HepG2 (cell line): ENCODE data around the gene SPATA25. TPM values are rescaled to one million over a fixed set of nuclear protein-coding genes. Genes with fewer than 3 reads are reported as not detected.
A peak's percentile ranks its signal among the peaks of the same experiment; 100 is the strongest.

ENCODE experiments used
- BRD4 ChIP-seq: sonication (generic); formaldehyde crosslinking; IDR thresholded peaks from 2 replicates; pipeline ENCODE4 v1.4.0; 2020; ENCODE audit warnings: missing genetic modification reagents
- JUND ChIP-seq: sonication (generic); formaldehyde crosslinking; IDR thresholded peaks from 2 replicates; pipeline ENCODE4 v1.8.0; 2022; ENCODE audit warnings: mild to moderate bottlenecking, missing genetic modification reagents
- POGZ ChIP-seq: sonication (generic); formaldehyde crosslinking; IDR thresholded peaks from 2 replicates; pipeline ENCODE4 v1.4.0; 2020; ENCODE audit warnings: mild to moderate bottlenecking, missing genetic modification reagents
- RBM39 ChIP-seq: fragments of 200-400 bp; formaldehyde crosslinking; IDR thresholded peaks from one replicate; pipeline ENCODE4 v1.6.1; 2018; ENCODE audit warnings: antibody characterized with exemption, mild to moderate bottlenecking, low read depth, low read length; ENCODE audit not compliant: poor library complexity, severe bottlenecking
- TAF1 ChIP-seq: sonication (generic); formaldehyde crosslinking; IDR thresholded peaks from 2 replicates; pipeline ENCODE4 v1.4.0; 2020; ENCODE audit warnings: missing genetic modification reagents
- TP53 ChIP-seq: sonication (generic); formaldehyde crosslinking; conservative IDR thresholded peaks from 2 replicates; pipeline ENCODE4 v1.4.0; 2020; ENCODE audit warnings: missing genetic modification reagents
- ZFYVE20 ChIP-seq: sonication (generic); formaldehyde crosslinking; IDR thresholded peaks from 2 replicates; pipeline ENCODE4 v1.8.0; 2023; ENCODE audit warnings: low read depth, mild to moderate bottlenecking, moderate library complexity, missing genetic modification reagents, borderline replicate concordance
- ZMYM3 ChIP-seq: sonication (generic); formaldehyde crosslinking; IDR thresholded peaks from 2 replicates; pipeline ENCODE4 v1.5.1; 2020; ENCODE audit warnings: mild to moderate bottlenecking, missing genetic modification reagents
- ZNF180 ChIP-seq: sonication (generic); formaldehyde crosslinking; IDR thresholded peaks from 2 replicates; pipeline ENCODE4 v1.4.0; 2020; ENCODE audit warnings: low read depth, missing genetic modification reagents, borderline replicate concordance
- ZNF232 ChIP-seq: sonication (generic); formaldehyde crosslinking; IDR thresholded peaks from 2 replicates; pipeline ENCODE4 v1.4.0; 2020; ENCODE audit warnings: missing genetic modification reagents, borderline replicate concordance
- ZNF24 ChIP-seq: fragments of 450-650 bp; IDR thresholded peaks from 2 replicates; pipeline ENCODE4 v1.6.1; 2017; ENCODE audit warnings: antibody characterized with exemption, mild to moderate bottlenecking
- ZNF281 ChIP-seq: sonication (generic); formaldehyde crosslinking; IDR thresholded peaks from 2 replicates; pipeline ENCODE4 v1.4.0; 2020; ENCODE audit warnings: missing genetic modification reagents, borderline replicate concordance
- ZNF543 ChIP-seq: sonication (generic); formaldehyde crosslinking; IDR thresholded peaks from 2 replicates; pipeline ENCODE4 v1.4.0; 2020; ENCODE audit warnings: mild to moderate bottlenecking, missing genetic modification reagents
- polyA plus RNA-seq, 8 experiments: library from polyadenylated mRNA; depleted of rRNA in 3 of 8; stranded (reverse) in 7 of 8; unstranded in 1 of 8; fragments of >200 nt; fragmentation: Illumina TruSeq in 4 of 8; extraction: Trizol in 4 of 8; gene quantifications; 2 replicates each; pipeline versions ENCODE4 v1.2.1 to v1.2.3, GENCODE V29; 2011 to 2016; ENCODE audit warnings: low read depth in 4 of 8, missing spikeins in 1 of 8, mixed read lengths in 1 of 8; ENCODE audit not compliant: insufficient read depth in 1 of 8
- total RNA-seq, 5 experiments: library from RNA; depleted of rRNA; stranded (reverse); fragments of >200 nt; fragmentation: Illumina TruSeq; extraction: Trizol; gene quantifications; 2 replicates each; pipeline ENCODE4 v1.2.3, GENCODE V29; 2016; ENCODE audit warnings: low read depth in 1 of 5
- TF ChIP-seq, protein P1 (sequence below): sonication (generic); formaldehyde crosslinking; IDR thresholded peaks from 2 replicates; pipeline ENCODE4 v1.8.1; 2023; ENCODE audit warnings: mild to moderate bottlenecking, missing genetic modification reagents
- TF ChIP-seq, protein P2 (sequence below): sonication (generic); formaldehyde crosslinking; IDR thresholded peaks from 2 replicates; pipeline ENCODE4 v1.5.1; 2020; ENCODE audit warnings: missing genetic modification reagents, mild to moderate bottlenecking, borderline replicate concordance
- TF ChIP-seq, protein P3 (sequence below): conservative IDR thresholded peaks from 2 replicates; pipeline ENCODE4 v1.6.1; 2018; ENCODE audit warnings: missing genetic modification reagents
- TF ChIP-seq, protein P4 (sequence below): sonication (generic); formaldehyde crosslinking; IDR thresholded peaks from 2 replicates; pipeline ENCODE4 v1.8.1; 2023; ENCODE audit warnings: missing genetic modification reagents, inconsistent platforms, borderline replicate concordance
- TF ChIP-seq, protein P5 (sequence below): sonication (generic); formaldehyde crosslinking; IDR thresholded peaks from 2 replicates; pipeline ENCODE4 v1.4.0; 2020; ENCODE audit warnings: missing genetic modification reagents

Gene SPATA25
- total and polyA plus RNA-seq, 2 of the 13 experiments (the other 11 are each of a cell fraction or from before 2014, with no cell fraction given): 4.8 to 7.6 TPM

GRCh38 chr20:45857114-45857881 is 30.1 kb downstream of the SPATA25 start, which contains the start of the genes ACOT8 and ZSWIM3 (continued):
- TF ChIP-seq POGZ (CRISPR knock-in tag) (peak; percentile 86), TAF1 (CRISPR knock-in tag) (peak; percentile 99), ZNF543 (CRISPR knock-in tag) (no peak; the same call in 1 of the 2 replicates), BRD4 (CRISPR knock-in tag) (no peak; the same call in 1 of the 2 replicates), RBM39 (peak; percentile 44), ZFYVE20 (no peak), ZNF24 (peak; percentile 35; the same call in 1 of the 2 replicates), ZNF281 (peak; percentile 28; the same call in 1 of the 2 replicates), ZNF232 (CRISPR knock-in tag) (peak; percentile 15; the same call in 1 of the 2 replicates), JUND (CRISPR knock-in tag) (no peak; the same call in 1 of the 2 replicates), ZMYM3 (CRISPR knock-in tag) (no peak; the same call in 1 of the 2 replicates), ZNF180 (CRISPR knock-in tag) (no peak), TP53 (CRISPR knock-in tag) (0 out of 2 replicates have a peak, but pooled peaks have one; percentile 57)
- TF ChIP-seq, protein P1, sequence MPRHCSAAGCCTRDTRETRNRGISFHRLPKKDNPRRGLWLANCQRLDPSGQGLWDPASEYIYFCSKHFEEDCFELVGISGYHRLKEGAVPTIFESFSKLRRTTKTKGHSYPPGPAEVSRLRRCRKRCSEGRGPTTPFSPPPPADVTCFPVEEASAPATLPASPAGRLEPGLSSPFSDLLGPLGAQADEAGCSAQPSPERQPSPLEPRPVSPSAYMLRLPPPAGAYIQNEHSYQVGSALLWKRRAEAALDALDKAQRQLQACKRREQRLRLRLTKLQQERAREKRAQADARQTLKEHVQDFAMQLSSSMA (CRISPR knock-in tag): peak; percentile 97
- TF ChIP-seq, protein P2, sequence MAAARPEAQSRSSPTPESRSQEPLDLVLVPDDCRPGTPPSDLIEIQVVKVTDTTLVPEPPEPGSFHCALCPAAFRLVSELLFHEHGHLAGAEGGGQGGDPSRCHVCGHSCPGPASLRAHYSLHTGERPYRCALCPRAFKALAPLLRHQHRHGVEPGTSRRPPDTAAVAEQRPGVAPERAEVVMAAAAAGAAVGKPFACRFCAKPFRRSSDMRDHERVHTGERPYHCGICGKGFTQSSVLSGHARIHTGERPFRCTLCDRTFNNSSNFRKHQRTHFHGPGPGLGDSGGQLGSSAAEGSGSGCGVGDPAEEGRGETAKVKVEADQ: peak; percentile 76
- TF ChIP-seq, protein P3, sequence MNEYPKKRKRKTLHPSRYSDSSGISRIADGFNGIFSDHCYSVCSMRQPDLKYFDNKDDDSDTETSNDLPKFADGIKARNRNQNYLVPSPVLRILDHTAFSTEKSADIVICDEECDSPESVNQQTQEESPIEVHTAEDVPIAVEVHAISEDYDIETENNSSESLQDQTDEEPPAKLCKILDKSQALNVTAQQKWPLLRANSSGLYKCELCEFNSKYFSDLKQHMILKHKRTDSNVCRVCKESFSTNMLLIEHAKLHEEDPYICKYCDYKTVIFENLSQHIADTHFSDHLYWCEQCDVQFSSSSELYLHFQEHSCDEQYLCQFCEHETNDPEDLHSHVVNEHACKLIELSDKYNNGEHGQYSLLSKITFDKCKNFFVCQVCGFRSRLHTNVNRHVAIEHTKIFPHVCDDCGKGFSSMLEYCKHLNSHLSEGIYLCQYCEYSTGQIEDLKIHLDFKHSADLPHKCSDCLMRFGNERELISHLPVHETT (CRISPR knock-in tag): peak; percentile 71; the same call in 1 of the 2 replicates
- TF ChIP-seq, protein P4, sequence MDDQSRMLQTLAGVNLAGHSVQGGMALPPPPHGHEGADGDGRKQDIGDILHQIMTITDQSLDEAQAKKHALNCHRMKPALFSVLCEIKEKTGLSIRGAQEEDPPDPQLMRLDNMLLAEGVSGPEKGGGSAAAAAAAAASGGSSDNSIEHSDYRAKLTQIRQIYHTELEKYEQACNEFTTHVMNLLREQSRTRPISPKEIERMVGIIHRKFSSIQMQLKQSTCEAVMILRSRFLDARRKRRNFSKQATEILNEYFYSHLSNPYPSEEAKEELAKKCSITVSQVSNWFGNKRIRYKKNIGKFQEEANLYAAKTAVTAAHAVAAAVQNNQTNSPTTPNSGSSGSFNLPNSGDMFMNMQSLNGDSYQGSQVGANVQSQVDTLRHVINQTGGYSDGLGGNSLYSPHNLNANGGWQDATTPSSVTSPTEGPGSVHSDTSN (CRISPR knock-in tag): peak; percentile 100
- TF ChIP-seq, protein P5, sequence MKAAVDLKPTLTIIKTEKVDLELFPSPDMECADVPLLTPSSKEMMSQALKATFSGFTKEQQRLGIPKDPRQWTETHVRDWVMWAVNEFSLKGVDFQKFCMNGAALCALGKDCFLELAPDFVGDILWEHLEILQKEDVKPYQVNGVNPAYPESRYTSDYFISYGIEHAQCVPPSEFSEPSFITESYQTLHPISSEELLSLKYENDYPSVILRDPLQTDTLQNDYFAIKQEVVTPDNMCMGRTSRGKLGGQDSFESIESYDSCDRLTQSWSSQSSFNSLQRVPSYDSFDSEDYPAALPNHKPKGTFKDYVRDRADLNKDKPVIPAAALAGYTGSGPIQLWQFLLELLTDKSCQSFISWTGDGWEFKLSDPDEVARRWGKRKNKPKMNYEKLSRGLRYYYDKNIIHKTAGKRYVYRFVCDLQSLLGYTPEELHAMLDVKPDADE (CRISPR knock-in tag): no peak; the same call in 1 of the 2 replicates
